Natural killer cell (primary cell): ENCODE results near the gene TMEM232. TPM values are rescaled to one million over a fixed set of nuclear protein-coding genes. Genes with fewer than 3 reads are reported as not detected.

Source experiments
- ATAC-seq, 3 donors: fragments of 150-1000 bp in 2 of 3; fragments of 200-7000 bp in 1 of 3; cut with Tn5 transposase; 1 replicate in 1 of 3; 2 replicates in 2 of 3; pipeline ENCODE4 v1.10.0; 2021; ENCODE audit warnings: mild to moderate bottlenecking in 2 of 3, moderate library complexity in 2 of 3
- DNase-seq, 2 donors: peaks; one replicate each; pipeline versions ENCODE4 v3.0.0 to v3.0.0-alpha.2; 2013 to 2021; ENCODE audit warnings: mixed read lengths in 1 of 2
- H3K27ac ChIP-seq: one replicate; pipeline ENCODE4 v1.5.1; 2013; ENCODE audit warnings: mild to moderate bottlenecking, low read length
- H3K27me3 ChIP-seq: one replicate; pipeline ENCODE4 v1.6.1; 2013; ENCODE audit warnings: low read length; ENCODE audit not compliant: control insufficient read depth, insufficient read depth
- H3K36me3 ChIP-seq: one replicate; pipeline ENCODE4 v1.6.1; 2013; ENCODE audit warnings: low read length; ENCODE audit not compliant: control insufficient read depth, insufficient read depth
- H3K4me1 ChIP-seq: one replicate; pipeline ENCODE4 v1.6.1; 2013; ENCODE audit warnings: low read length; ENCODE audit not compliant: control insufficient read depth, insufficient read depth
- H3K4me3 ChIP-seq: one replicate; pipeline ENCODE4 v1.5.1; 2013; ENCODE audit warnings: low read length
- H3K9me3 ChIP-seq: one replicate; pipeline ENCODE4 v1.6.1; 2013; ENCODE audit warnings: low read length; ENCODE audit not compliant: control insufficient read depth, insufficient read depth
- H3K27ac Mint-ChIP-seq, 2 donors: one replicate each; pipeline ENCODE4 v1.8.0; 2022; ENCODE audit warnings: mild to moderate bottlenecking in 2 of 2, mixed read lengths in 2 of 2, moderate library complexity in 1 of 2
- H3K27me3 Mint-ChIP-seq, 2 donors: one replicate each; pipeline ENCODE4 v1.8.0; 2022; ENCODE audit warnings: low read depth in 2 of 2, mixed read lengths in 2 of 2
- H3K36me3 Mint-ChIP-seq: one replicate; pipeline ENCODE4 v1.8.0; 2022; ENCODE audit warnings: mixed read lengths
- H3K4me1 Mint-ChIP-seq, 2 donors: one replicate each; pipeline ENCODE4 v1.8.0; 2022; ENCODE audit warnings: mixed read lengths in 2 of 2
- H3K4me3 Mint-ChIP-seq: one replicate; pipeline ENCODE4 v1.8.0; 2022; ENCODE audit warnings: mild to moderate bottlenecking, moderate library complexity, mixed read lengths
- H3K9me3 Mint-ChIP-seq, 2 donors: one replicate each; pipeline ENCODE4 v1.8.0; 2022; ENCODE audit warnings: mixed read lengths in 2 of 2
- WGBS: methylation state at CpG from one replicate; pipeline ENCODE4 v1.1.7; 2013; ENCODE audit warnings: missing lambda C conversion rate; ENCODE audit not compliant: insufficient coverage; 5-methylcytosine and 5-hydroxymethylcytosine counted together
- intact Hi-C: fragments of 100-400 bp; cut with micrococcal nuclease; formaldehyde crosslinking; loops from one replicate; pipeline ENCODE4 v1.14.2; 2022
- total RNA-seq, 4 donors: library from RNA; stranded (reverse); fragments of 120-200 nt in 1 of 4; gene quantifications; one replicate each; pipeline versions ENCODE4 v1.2.3 to v1.2.4, GENCODE V29; 2013 to 2022
- TF ChIP-seq, protein P1 (sequence below): fragments of 200-600 bp; IDR thresholded peaks from one replicate; pipeline ENCODE4 v1.8.0; 2022; ENCODE audit warnings: antibody characterized with exemption

TMEM232 gene
- total RNA-seq, 3 donors from 2014 or later (not counting 1 experiment from before 2014, with no cell fraction given): 0.45 to 3.0 (median 0.66) TPM

DNA sequence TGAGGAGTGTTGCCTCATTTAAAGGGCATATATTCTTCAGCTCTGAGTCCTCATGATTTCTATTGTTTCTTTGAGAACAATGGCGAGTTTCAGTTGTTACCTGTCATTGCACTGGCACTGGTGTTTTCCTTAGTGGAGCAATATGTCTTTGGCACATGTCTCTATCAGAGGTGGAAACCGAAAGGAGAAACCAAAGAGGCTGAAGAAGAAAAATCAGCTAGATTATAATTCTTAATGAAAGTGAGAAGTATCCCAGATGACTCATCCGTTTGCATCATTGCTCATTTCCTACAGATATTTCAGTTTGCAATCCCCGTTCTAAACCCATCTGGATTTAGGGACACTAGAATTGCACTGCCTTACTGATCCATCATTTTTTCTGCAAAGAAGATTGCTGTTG is 324.6 kb downstream of the TMEM232 start:
- Histone ChIP-seq H3K4me1 (no peaks in the 10 kb centered on the region), H3K27ac (no peak overlapping the region), H3K4me3 (no peak overlapping the region), H3K27me3 (no peaks in the 10 kb centered on the region), H3K9me3 (no peaks in the 10 kb centered on the region), H3K36me3 (no peaks in the 10 kb centered on the region)
- WGBS: 72% methylated on average over 4 of the region's 4 CpGs
- Mint-ChIP-seq H3K4me1 (no peaks in the 10 kb centered on the region), H3K36me3 (no peaks in the 10 kb centered on the region), H3K27ac (no peak overlapping the region), H3K27me3 (no peaks in the 10 kb centered on the region), H3K9me3 (peaks cover 0 to 6% of the 10 kb centered on the region in 2 donors), H3K4me3 (no peak overlapping the region)
- ATAC-seq: no peak
- TF ChIP-seq, protein P1, sequence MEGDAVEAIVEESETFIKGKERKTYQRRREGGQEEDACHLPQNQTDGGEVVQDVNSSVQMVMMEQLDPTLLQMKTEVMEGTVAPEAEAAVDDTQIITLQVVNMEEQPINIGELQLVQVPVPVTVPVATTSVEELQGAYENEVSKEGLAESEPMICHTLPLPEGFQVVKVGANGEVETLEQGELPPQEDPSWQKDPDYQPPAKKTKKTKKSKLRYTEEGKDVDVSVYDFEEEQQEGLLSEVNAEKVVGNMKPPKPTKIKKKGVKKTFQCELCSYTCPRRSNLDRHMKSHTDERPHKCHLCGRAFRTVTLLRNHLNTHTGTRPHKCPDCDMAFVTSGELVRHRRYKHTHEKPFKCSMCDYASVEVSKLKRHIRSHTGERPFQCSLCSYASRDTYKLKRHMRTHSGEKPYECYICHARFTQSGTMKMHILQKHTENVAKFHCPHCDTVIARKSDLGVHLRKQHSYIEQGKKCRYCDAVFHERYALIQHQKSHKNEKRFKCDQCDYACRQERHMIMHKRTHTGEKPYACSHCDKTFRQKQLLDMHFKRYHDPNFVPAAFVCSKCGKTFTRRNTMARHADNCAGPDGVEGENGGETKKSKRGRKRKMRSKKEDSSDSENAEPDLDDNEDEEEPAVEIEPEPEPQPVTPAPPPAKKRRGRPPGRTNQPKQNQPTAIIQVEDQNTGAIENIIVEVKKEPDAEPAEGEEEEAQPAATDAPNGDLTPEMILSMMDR: no peak
- no peak for DNase-seq
- intact Hi-C loops: no loop called here

DNA sequence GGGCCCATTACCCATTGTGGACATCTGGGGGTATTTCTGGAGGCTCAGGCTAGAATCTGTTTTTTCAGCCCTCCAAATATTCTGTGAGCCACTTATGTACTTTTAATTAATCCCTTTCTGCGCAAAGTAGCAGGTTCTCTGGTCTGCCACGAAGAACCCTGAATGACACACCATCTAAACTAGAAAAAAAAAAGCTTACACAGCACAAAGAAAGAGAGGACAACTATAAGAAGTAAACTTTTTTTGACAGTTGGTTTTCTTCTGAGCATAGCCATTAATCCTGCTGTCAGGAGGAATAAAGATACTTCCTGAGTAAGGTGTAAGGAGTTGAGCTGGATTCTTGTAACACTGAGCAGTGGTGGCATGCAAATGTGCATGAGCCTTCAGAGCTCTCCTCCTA is 327.5 kb downstream of the TMEM232 start:
- DNase-seq: no peak
- no peak overlapping the region for H3K4me3 Mint-ChIP-seq
- intact Hi-C loops: no loop called here

DNA sequence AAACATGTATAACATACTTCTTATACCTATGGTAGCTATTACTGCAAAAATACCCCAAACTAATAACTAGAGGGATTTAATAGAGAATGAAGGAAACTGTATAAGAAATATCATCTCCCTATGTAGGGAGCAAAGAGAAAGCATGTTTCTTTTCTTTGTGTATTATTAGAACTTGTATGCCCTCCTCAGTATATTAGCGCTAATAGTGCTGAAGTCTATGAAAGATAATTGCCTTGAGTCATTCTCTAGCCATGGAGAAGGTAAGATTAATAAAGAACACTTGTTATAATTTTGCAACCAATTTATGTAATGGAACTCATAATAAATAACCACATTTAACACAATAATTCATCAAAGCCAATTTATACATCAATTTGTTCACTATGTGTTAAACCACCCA is 329.2 kb downstream of the TMEM232 start:
- TF ChIP-seq, protein P1: no peak
- no peaks in the 10 kb centered on the region for H3K27me3 ChIP-seq
- H3K36me3 Mint-ChIP-seq: no peaks in the 10 kb centered on the region
- H3K27ac ChIP-seq: no peak overlapping the region
- H3K4me3 ChIP-seq: no peak overlapping the region
- intact Hi-C loops: no loop called here
- no peak overlapping the region for H3K4me3 Mint-ChIP-seq
- ATAC-seq: no peak
- no peaks in the 10 kb centered on the region for H3K27me3 Mint-ChIP-seq
- H3K4me1 ChIP-seq: no peaks in the 10 kb centered on the region
- no peaks in the 10 kb centered on the region for H3K9me3 ChIP-seq
- H3K4me1 Mint-ChIP-seq: no peaks in the 10 kb centered on the region
- H3K9me3 Mint-ChIP-seq: peaks cover 0 to 10% of the 10 kb centered on the region in 2 donors
- no peaks in the 10 kb centered on the region for H3K36me3 ChIP-seq
- no peak overlapping the region for H3K27ac Mint-ChIP-seq
- no CpG with 5 or more reads among the region's 1 CpG for WGBS
- DNase-seq: no peak

More for the DNA sequence above, 327.5 kb downstream of the TMEM232 start:
- WGBS: 80% methylated on average over 1 of the region's 2 CpGs
- Mint-ChIP-seq H3K27ac (no peak overlapping the region), H3K36me3 (no peaks in the 10 kb centered on the region), H3K27me3 (no peaks in the 10 kb centered on the region), H3K9me3 (peaks cover 0 to 11% of the 10 kb centered on the region in 2 donors), H3K4me1 (no peaks in the 10 kb centered on the region)
- H3K36me3 ChIP-seq: no peaks in the 10 kb centered on the region
- ATAC-seq: no peak
- H3K4me3 ChIP-seq: no peak overlapping the region
- H3K4me1 ChIP-seq: no peaks in the 10 kb centered on the region
- no peak overlapping the region for H3K27ac ChIP-seq
- TF ChIP-seq, protein P1: no peak
- no peaks in the 10 kb centered on the region for H3K27me3 ChIP-seq
- H3K9me3 ChIP-seq: no peaks in the 10 kb centered on the region

DNA sequence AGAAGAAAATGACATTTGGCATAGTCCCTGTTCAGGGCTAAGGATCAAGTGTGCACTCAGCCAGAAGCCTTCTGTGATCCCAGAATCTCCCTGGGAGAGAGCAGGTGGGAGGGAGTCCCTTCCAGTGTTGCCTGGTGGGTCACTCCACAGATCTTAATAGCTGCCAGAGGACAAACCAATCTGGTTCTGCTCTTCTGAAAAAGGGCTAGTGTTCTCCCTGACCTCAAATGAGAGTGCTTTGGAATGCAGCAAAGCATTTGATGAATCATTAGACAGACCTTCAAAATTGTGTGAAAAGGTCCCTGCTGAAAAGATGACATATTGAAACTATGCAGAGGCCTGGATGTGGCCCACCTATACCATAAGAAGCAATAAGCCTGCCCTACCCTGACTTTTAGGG is 339.7 kb downstream of the TMEM232 start:
- no peak overlapping the region for H3K4me3 Mint-ChIP-seq
- H3K36me3 ChIP-seq: no peaks in the 10 kb centered on the region

More for the DNA sequence above, 339.7 kb downstream of the TMEM232 start:
- H3K36me3 Mint-ChIP-seq: no peaks in the 10 kb centered on the region
- H3K9me3 Mint-ChIP-seq: peaks cover 8% of the 10 kb centered on the region in 2 donors
- H3K27ac Mint-ChIP-seq: no peak overlapping the region
- Histone ChIP-seq H3K4me3 (no peak overlapping the region), H3K27ac (no peak overlapping the region), H3K27me3 (no peaks in the 10 kb centered on the region), H3K4me1 (no peaks in the 10 kb centered on the region), H3K9me3 (no peaks in the 10 kb centered on the region)
- H3K27me3 Mint-ChIP-seq: no peaks in the 10 kb centered on the region
- ATAC-seq (no peak), DNase-seq (no peak)
- intact Hi-C loops: no loop called here
- H3K4me1 Mint-ChIP-seq: no peaks in the 10 kb centered on the region
- TF ChIP-seq, protein P1: no peak
